ENCODE measurements around the gene IPO11.
"Not testable (repeated sequence)": the region's sequence is repeated elsewhere in the genome, so short reads cannot be mapped to it uniquely, and the experiment has no call there.

IPO11 gene

DNA sequence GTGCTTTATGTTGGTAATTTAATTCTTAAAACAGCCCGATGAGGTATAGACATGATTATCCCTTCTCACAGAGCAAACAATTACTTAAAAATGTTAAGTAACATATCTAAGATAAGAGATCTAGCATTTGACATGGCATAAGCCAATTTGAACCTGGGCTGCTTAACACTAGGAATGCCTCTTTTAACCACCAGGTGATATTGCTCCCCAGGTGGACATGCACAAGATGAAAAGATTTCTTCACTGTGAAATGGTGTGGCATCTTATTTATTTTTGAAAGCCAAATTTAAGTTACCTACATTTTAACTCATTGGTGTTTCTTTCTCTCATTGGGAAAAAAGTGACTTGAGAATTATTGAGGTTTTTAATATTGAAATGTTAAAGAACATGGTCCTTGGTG lies 150.3 kb downstream of the IPO11 start:
- Mint-ChIP-seq H3K27me3 (ENCODE audit: low read depth) (no peaks in the 10 kb centered on the region), H3K4me3 (no peak overlapping the region), H3K9me3 (peaks cover 19% of the 10 kb centered on the region), H3K36me3 (ENCODE audit: low read depth) (peaks cover 57% of the 10 kb centered on the region), H3K27ac (no peak overlapping the region), H3K4me1 (no peaks in the 10 kb centered on the region)
- TF ChIP-seq, protein P1, sequence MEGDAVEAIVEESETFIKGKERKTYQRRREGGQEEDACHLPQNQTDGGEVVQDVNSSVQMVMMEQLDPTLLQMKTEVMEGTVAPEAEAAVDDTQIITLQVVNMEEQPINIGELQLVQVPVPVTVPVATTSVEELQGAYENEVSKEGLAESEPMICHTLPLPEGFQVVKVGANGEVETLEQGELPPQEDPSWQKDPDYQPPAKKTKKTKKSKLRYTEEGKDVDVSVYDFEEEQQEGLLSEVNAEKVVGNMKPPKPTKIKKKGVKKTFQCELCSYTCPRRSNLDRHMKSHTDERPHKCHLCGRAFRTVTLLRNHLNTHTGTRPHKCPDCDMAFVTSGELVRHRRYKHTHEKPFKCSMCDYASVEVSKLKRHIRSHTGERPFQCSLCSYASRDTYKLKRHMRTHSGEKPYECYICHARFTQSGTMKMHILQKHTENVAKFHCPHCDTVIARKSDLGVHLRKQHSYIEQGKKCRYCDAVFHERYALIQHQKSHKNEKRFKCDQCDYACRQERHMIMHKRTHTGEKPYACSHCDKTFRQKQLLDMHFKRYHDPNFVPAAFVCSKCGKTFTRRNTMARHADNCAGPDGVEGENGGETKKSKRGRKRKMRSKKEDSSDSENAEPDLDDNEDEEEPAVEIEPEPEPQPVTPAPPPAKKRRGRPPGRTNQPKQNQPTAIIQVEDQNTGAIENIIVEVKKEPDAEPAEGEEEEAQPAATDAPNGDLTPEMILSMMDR (IDR thresholded peaks at IDR 0.05; ENCODE audit: unreplicated experiment in 3 of 3): no peak

DNA sequence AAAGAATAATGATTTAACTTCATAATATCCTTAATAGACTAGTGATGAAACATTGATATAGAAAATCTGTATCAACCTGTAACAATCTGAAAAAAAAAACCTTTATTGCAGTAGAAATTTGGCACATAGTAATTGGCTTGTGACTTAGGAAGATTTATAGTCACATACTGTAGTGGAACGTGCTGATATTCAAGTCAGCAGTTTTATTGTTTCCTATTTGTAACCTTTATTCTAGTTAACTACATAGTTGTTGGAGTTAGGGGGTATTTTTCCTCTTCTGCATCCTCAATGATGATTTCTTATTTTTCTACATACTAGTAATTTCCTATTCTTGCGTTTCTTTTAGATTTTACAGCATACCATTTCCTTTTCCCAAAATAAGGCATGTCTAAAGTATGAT lies 151.5 kb downstream of the IPO11 start:
- H3K27ac Mint-ChIP-seq: no peak overlapping the region

DNA sequence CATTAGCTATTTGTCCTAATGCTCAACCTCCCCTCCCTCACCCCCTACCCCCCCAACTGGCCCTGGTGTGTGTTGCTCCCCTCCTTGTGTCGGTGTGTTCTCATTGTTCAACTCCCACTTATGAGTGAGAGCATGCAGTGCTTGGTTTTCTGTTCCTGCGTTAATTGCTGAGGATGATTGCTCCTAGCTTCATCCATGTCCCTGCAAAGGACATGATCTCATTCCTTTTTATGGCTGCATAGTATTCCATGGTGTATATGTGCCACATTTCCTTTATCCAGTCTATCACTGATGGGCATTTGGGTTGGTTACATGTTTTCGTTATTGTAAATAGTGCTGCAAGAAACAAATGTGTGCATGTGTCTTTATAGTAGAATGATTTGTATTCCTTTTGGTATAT lies 153.2 kb downstream of the IPO11 start:
- Mint-ChIP-seq H3K9me3 (peaks cover 36% of the 10 kb centered on the region), H3K36me3 (ENCODE audit: low read depth) (peaks cover 71% of the 10 kb centered on the region)
- H3K27me3 Mint-ChIP-seq (ENCODE audit: low read depth); H3K4me3 Mint-ChIP-seq; H3K27ac Mint-ChIP-seq; H3K4me1 Mint-ChIP-seq: not testable (repeated sequence)

More for the DNA sequence above, 151.5 kb downstream of the IPO11 start:
- Mint-ChIP-seq H3K36me3 (ENCODE audit: low read depth) (peaks cover 66% of the 10 kb centered on the region), H3K4me3 (no peak overlapping the region), H3K4me1 (no peaks in the 10 kb centered on the region), H3K9me3 (peaks cover 29% of the 10 kb centered on the region), H3K27me3 (ENCODE audit: low read depth) (no peaks in the 10 kb centered on the region)
- TF ChIP-seq, protein P1 (IDR thresholded peaks at IDR 0.05; ENCODE audit: unreplicated experiment in 3 of 3): no peak

DNA sequence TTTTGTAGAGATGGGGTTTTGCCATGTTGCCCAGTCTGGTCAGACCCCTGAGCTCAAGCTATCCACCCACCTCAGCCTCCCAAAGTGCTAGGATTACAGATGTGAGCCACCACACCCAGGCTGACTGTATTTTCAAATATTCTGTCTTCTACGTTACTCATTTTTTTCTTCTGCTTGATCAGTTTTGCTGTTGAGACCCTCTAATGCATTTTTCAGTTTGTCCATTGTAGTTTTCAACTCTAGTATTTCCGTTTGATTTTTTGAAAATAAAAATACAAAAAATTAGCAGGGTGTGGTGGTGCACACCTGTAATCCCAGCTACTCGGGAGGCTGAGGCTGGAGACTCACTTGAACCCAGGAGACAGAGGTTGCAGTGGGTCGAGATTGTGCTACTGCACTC lies 155.6 kb downstream of the IPO11 start:
- H3K27ac Mint-ChIP-seq: no peak overlapping the region
- peaks cover 36% of the 10 kb centered on the region for H3K9me3 Mint-ChIP-seq
- H3K4me1 Mint-ChIP-seq: no peaks in the 10 kb centered on the region
- TF ChIP-seq, protein P1 (IDR thresholded peaks at IDR 0.05; ENCODE audit: unreplicated experiment in 3 of 3): no peak
- H3K36me3 Mint-ChIP-seq (ENCODE audit: low read depth): peaks cover 63% of the 10 kb centered on the region
- H3K4me3 Mint-ChIP-seq: no peak overlapping the region
- H3K27me3 Mint-ChIP-seq (ENCODE audit: low read depth): no peaks in the 10 kb centered on the region

DNA sequence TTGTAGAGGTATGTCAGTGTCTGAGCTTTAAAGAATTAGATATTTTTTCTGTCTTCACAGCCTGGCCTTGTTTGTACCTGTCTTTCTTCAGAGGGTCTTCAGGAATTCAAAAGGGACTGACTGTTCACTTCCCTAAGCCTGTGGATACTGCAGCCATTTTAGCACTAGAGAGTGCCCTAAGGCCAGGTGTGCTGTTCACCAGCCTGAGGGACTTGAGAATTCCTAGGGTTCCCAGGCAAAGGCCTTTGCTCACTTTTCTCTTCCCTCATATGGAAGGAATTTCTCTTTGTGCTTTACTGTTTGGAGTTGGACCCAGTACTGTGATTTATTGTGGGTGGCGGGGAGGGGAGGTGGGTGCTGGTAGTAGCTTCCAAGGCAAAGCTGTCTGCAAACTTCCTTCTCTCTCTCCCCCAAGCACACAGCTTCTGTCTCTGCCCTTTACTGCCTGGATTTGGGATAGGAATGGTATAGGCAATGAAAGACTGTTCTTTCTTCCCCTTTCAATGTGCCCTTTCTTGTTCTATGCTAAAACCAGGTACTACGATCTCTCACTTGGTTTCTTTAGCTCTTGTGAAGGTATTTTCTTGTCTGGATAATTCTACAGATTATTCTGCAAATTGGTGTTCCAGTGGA lies 156.4 kb downstream of the IPO11 start:
- Mint-ChIP-seq H3K9me3 (peaks cover 36% of the 10 kb centered on the region), H3K27me3 (ENCODE audit: low read depth) (no peaks in the 10 kb centered on the region), H3K4me1 (no peaks in the 10 kb centered on the region), H3K36me3 (ENCODE audit: low read depth) (peaks cover 60% of the 10 kb centered on the region), H3K27ac (no peak overlapping the region), H3K4me3 (no peak overlapping the region)
- TF ChIP-seq, protein P1 (IDR thresholded peaks at IDR 0.05; ENCODE audit: unreplicated experiment in 3 of 3): no peak

DNA sequence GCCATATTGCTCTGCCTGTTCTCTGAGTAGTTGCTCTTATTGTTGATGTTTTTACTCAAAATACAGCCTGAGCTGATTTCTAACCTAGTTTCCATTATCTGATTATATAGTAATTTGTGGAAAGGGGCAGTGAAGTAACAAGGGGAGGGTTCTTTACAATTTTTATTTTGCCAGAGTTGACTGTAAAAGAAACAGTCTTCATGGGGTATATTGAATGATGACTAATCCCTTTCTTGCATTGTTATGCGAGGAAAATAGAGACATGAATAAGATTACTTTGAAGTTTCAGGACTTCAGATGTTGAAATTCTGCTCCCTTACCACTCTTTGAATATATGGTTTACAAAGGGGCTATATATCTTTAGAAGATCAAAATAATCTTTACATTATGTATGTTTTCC lies 156.9 kb downstream of the IPO11 start:
- no peak overlapping the region for H3K27ac Mint-ChIP-seq
- H3K4me3 Mint-ChIP-seq: no peak overlapping the region
- peaks cover 56% of the 10 kb centered on the region for H3K36me3 Mint-ChIP-seq (ENCODE audit: low read depth)
- H3K27me3 Mint-ChIP-seq (ENCODE audit: low read depth): no peaks in the 10 kb centered on the region
- peaks cover 4% of the 10 kb centered on the region for H3K4me1 Mint-ChIP-seq
- TF ChIP-seq, protein P1 (IDR thresholded peaks at IDR 0.05; ENCODE audit: unreplicated experiment in 3 of 3): no peak
- peaks cover 36% of the 10 kb centered on the region for H3K9me3 Mint-ChIP-seq

All from nephron (organoid).